Measurements from ENCODE around the gene SMARCC1. TPM values are rescaled to one million over a fixed set of nuclear protein-coding genes. Genes with fewer than 3 reads are reported as not detected.

Gene SMARCC1
- total RNA-seq, 1 experiment from 2014 or later, result 43.1 TPM

DNA sequence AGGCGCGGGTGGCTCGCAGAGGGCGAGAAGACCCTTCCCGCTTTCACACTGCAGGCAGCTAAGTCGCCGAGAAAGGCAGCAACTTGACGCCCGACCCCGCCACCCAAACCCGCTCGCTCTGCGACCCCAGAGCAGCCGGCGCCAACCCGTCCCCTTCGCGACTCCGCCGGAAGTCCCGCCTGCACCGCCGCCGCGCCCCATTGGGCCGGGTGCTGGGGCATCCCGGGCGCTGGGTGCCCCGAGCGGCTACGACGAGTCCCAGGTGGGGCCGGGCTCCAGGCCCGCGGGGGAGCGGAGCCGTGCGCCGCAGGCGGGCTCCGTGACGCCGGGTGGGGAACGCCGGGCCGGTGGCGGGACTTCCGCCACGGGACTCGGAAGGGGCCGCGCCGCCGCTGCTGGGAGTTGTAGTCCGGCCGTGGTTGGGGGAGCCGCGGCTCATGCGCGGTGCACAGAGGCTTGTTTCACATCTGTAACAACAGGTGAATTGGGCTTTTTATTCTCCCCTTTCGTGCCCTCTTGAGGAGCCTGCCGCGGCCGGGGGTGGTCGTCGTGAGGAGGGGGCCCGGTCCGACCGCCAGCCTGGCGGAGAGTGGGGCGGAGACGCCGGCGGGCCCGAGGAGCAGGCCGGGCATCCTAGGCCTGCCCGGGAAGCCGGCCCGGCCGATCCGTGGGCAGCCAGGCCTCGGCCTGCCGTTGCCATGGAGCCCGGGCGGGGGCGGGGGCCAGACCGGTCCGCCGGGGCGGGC is 21.2 kb upstream of the SMARCC1 start, which contains the start of gene DHX30:
Gene DHX30 (plus strand): TSS at position 405 of the 746 bp plus-strand sequence. CDS start 7,546 bp downstream, outside the sequence.
- Histone ChIP-seq H2AFZ (ENCODE audit: low read length) (peak within 1 kb of the TSS; percentile 99), H3K36me3 (ENCODE audit: low read depth, low read length) (no peaks in the 10 kb centered on the region; the same call in 1 of the 2 replicates), H3K9me3 (ENCODE audit: low read length) (no peaks in the 10 kb centered on the region), H3F3A (ENCODE audit: low read length, unreplicated experiment) (no peaks in the 10 kb centered on the region), H3K27ac (ENCODE audit: low read length) (peak within 1 kb of the TSS; percentile 84), H3K9me2 (replicated peaks; ENCODE audit: low read length) (no peaks in the 10 kb centered on the region), H3K79me2 (ENCODE audit: low read length) (peaks cover 20% of the 10 kb centered on the region), H4K20me1 (ENCODE audit: low read length) (no peaks in the 10 kb centered on the region), H3K27me3 (ENCODE audit: low read length) (no peaks in the 10 kb centered on the region), H3K4me3 (ENCODE audit: low read length) (peak within 1 kb of the TSS; percentile 96), H3K9ac (ENCODE audit: low read length) (peak within 1 kb of the TSS; percentile 87), H3K4me2 (ENCODE audit: low read length) (peak within 1 kb of the TSS; percentile 98), H3K4me1 (ENCODE audit: insufficient read depth, low read length) (peaks cover 17% of the 10 kb centered on the region; the same call in 1 of the 2 replicates)
- ATAC-seq (peak; percentile 90), DNase-seq (peak; percentile 83)
- CTCF ChIA-PET, result interaction anchor here (0.5 kb wide), 1 partner anchor 692 kb away, joined by 3 read pairs; no protein-coding TSS in a partner anchor
- POLR2A ChIA-PET (ENCODE audit: unreplicated experiment), result interaction anchor here (0.6 kb wide), 1 partner anchor 536 kb away, joined by 3 read pairs; no protein-coding TSS in a partner anchor
- TF ChIP-seq EZH2 (IDR thresholded peaks at IDR 0.05; ENCODE audit: low read length, unreplicated experiment) (no peak), EZH2phosphoT487 (IDR thresholded peaks at IDR 0.05; ENCODE audit: borderline replicate concordance, low read length) (no peak)
- TF ChIP-seq, protein P1, sequence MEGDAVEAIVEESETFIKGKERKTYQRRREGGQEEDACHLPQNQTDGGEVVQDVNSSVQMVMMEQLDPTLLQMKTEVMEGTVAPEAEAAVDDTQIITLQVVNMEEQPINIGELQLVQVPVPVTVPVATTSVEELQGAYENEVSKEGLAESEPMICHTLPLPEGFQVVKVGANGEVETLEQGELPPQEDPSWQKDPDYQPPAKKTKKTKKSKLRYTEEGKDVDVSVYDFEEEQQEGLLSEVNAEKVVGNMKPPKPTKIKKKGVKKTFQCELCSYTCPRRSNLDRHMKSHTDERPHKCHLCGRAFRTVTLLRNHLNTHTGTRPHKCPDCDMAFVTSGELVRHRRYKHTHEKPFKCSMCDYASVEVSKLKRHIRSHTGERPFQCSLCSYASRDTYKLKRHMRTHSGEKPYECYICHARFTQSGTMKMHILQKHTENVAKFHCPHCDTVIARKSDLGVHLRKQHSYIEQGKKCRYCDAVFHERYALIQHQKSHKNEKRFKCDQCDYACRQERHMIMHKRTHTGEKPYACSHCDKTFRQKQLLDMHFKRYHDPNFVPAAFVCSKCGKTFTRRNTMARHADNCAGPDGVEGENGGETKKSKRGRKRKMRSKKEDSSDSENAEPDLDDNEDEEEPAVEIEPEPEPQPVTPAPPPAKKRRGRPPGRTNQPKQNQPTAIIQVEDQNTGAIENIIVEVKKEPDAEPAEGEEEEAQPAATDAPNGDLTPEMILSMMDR (conservative IDR thresholded peaks at IDR 0.05; ENCODE audit: low read depth, low read length), result no peak
- intact Hi-C loops (cut with micrococcal nuclease), result loop anchor here (5.0 kb wide), 1 partner anchor 291 kb away; the partner anchor contains the start of gene ELP6
- no TSS peak for BruUV-seq (replicated peaks)

GRCh38 chr3:47799733-47800132 is 18.0 kb upstream of the SMARCC1 start:
- CTCF ChIA-PET, result no interaction called here

More at GRCh38 chr3:47799733-47800132, 18.0 kb upstream of the SMARCC1 start:
- no TSS peak for BruUV-seq (replicated peaks)
- intact Hi-C loops (cut with micrococcal nuclease), result loop anchor here (5.0 kb wide), 1 partner anchor 287 kb away; the partner anchor contains the start of gene ELP6
- peaks cover 15% of the 10 kb centered on the region for H3K79me2 ChIP-seq (ENCODE audit: low read length)
- no peak overlapping the region for H3K9ac ChIP-seq (ENCODE audit: low read length)
- H3K4me3 ChIP-seq (ENCODE audit: low read length), result no peak overlapping the region
- H3K9me2 ChIP-seq (replicated peaks; ENCODE audit: low read length), result no peaks in the 10 kb centered on the region
- TF ChIP-seq, protein P1 (conservative IDR thresholded peaks at IDR 0.05; ENCODE audit: low read depth, low read length), result peak; percentile 53
- no peak for TF ChIP-seq EZH2phosphoT487 (IDR thresholded peaks at IDR 0.05; ENCODE audit: borderline replicate concordance, low read length)
- no peaks in the 10 kb centered on the region for H4K20me1 ChIP-seq (ENCODE audit: low read length)
- H3K4me1 ChIP-seq (ENCODE audit: insufficient read depth, low read length), result peaks cover 17% of the 10 kb centered on the region; the same call in 1 of the 2 replicates
- H3K27ac ChIP-seq (ENCODE audit: low read length), result no peak overlapping the region
- ATAC-seq (no peak), DNase-seq (peak; percentile 21)
- no peaks in the 10 kb centered on the region for H3K9me3 ChIP-seq (ENCODE audit: low read length)
- H3K36me3 ChIP-seq (ENCODE audit: low read depth, low read length), result no peaks in the 10 kb centered on the region
- no peaks in the 10 kb centered on the region for H3F3A ChIP-seq (ENCODE audit: low read length, unreplicated experiment)
- H3K27me3 ChIP-seq (ENCODE audit: low read length), result no peaks in the 10 kb centered on the region
- H2AFZ ChIP-seq (ENCODE audit: low read length), result no peak overlapping the region
- POLR2A ChIA-PET (ENCODE audit: unreplicated experiment), result no interaction called here
- no peak overlapping the region for H3K4me2 ChIP-seq (ENCODE audit: low read length)
